Activated effector memory CD4-positive, alpha-beta T cell treated with anti-CD3 and anti-CD28 coated beads, Interleukin-2, amount 50 U/mL, for 16 hours (primary cell): ENCODE data around the gene BTN2A1.
"Not testable (repeated sequence)": the region's sequence is repeated elsewhere in the genome, so short reads cannot be mapped to it uniquely, and the experiment has no call there.

ENCODE experiments used
- DNase-seq: peaks from one replicate; pipeline ENCODE4 v3.0.0-alpha.2; 2020

Gene BTN2A1

DNA sequence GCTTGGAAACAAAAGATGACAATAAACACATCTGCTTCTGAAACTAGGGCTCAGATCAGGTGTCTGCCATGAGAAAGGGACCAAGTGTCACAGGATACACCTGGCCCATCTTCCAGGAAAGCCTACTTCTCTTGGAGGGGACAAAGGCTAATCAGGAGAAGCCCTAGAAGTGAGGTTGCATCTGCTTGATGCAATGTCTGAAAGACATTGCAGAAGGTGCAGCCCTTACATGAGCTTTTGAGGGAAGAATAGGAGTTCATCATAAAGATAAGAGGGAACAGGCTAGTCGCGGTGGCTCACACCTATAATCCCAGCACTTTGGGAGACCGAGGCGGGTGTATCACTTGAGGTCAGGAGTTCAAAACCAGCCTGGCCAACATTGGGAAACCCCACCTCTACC lies 39.9 kb downstream of the BTN2A1 start:
- no peak for DNase-seq

DNA sequence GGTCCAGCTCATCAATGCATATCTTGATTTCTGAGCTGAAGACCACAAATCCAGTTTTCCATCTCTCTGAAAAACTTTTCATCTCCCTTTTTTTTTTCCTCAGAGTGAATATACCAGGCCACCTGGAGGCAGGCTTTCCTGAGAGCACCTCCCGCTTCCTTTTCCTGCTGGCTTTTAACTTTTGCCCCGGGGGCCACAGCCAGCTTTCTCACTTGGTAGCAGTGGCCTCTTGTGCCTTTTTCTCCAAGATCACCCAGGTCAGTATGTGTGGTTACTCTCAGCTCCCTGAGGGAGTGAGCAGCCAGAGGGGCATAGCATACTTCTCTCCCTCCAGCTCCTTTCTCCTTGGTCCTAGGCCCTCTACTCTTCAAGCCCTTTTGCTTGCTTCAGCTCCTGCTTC lies 42.3 kb downstream of the BTN2A1 start, which contains the start of gene BTN1A1:
TSS of gene BTN1A1 (plus strand) at position 202 of the 400 bp plus-strand sequence. CDS start 984 bp downstream, outside the sequence.
- DNase-seq = no peak

DNA sequence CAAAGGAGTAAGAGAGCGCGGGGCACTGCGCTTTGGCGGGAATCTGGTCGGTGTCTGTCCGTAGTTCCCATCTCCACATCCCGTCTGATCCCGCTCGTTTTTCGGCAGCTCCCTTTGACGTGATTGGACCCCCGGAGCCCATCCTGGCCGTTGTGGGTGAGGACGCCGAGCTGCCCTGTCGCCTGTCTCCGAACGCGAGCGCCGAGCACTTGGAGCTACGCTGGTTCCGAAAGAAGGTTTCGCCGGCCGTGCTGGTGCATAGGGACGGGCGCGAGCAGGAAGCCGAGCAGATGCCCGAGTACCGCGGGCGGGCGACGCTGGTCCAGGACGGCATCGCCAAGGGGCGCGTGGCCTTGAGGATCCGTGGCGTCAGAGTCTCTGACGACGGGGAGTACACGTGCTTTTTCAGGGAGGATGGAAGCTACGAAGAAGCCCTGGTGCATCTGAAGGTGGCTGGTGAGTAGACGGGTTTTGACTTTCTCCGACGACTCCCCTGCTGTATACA lies 43.8 kb downstream of the BTN2A1 start:
- peak; percentile 77 for DNase-seq

DNA sequence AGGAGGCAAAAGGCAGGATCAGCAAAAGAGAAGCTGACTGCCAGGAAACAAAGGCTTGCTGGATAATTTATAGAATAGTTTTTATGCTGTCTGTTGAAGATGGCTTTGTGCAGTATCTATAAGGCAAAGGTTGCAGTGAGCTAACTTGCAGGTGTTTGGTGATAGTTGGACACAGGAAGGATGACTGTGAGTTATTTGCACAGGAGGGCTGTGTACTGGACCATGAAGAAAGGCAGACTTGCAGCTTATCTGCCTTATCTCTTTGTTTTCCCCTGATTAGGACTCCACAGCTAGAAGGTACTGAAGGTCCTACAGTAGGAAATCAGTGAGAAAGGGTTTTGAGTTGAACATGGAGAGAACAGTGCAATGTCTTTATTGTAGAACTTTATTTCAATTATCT lies 44.4 kb downstream of the BTN2A1 start:
- no peak for DNase-seq

DNA sequence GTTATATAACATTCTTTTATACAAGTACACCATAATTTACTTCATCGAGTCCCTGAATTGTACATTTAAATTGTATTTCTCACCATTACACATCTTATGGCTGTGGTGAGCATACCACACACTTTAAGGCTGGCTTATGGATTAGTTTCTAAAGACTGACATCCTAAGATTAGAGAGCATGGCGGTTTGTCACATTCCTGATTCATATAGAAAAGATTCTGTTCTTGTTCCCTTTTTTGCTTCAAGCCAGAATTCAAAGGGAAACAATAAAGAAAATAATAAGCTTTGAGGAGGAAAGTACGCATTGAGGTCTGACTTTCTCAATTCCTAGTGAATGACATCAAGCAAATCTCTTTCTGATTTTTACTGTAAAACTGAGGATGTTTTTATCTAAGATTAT lies 44.9 kb downstream of the BTN2A1 start:
- no peak for DNase-seq

DNA sequence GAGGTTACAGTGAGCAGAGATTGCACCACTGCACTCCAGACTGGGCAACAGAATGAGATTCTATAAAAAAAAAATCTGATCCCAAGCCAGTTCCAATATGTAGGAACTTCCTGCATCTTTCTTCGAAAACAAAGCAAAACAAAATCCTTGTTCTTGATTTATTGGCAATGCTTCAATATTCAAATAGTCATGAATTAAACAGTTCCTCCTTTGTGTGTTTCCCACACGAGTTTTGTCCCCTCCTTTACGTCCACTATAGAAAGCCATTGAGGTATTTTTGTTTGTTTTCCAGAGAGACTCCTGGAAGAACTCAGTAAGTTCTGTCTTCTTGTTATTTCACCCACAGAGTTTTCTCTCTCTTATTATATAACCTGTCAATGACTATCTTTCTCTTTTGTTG lies 49.9 kb downstream of the BTN2A1 start:
- DNase-seq = no peak

DNA sequence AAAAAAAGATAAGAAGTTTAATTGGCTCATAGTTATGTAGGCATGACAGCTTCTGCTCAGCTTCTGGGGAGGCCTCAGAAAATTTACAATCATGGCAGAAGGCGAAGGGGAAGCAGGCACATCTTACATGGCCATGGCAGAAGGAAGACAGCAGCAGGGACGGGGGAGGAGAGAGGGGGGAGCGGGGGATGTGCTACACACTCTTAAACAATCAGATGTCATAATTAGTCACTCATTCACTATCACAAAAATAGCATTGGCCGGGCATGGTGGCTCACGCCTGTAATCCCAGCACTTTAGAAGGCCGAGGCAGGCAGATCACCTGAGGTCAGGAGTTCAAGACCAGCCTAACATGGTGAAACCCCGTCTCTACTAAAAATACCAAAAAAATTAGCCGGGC lies 53.3 kb downstream of the BTN2A1 start:
- not testable (repeated sequence) for DNase-seq

DNA sequence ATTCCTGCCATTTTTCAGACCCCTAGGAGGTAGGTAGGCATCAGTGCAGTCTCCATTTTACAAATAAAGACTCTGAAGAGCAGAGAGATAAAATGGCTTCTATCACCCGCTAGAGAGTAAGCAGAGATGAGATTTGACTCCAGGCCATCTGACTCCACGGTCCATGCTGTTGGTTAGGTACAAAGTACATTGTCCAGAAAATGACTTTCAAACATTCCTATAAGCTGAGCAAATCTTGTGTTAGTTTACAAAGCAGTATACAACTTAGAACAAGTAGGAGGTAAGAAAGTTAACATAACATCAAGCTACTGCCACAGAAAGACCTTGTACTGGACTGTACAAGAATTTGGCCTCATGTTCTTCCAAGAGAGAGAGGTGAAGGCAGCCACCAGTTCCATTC lies 57.2 kb downstream of the BTN2A1 start:
- DNase-seq = no peak

DNA sequence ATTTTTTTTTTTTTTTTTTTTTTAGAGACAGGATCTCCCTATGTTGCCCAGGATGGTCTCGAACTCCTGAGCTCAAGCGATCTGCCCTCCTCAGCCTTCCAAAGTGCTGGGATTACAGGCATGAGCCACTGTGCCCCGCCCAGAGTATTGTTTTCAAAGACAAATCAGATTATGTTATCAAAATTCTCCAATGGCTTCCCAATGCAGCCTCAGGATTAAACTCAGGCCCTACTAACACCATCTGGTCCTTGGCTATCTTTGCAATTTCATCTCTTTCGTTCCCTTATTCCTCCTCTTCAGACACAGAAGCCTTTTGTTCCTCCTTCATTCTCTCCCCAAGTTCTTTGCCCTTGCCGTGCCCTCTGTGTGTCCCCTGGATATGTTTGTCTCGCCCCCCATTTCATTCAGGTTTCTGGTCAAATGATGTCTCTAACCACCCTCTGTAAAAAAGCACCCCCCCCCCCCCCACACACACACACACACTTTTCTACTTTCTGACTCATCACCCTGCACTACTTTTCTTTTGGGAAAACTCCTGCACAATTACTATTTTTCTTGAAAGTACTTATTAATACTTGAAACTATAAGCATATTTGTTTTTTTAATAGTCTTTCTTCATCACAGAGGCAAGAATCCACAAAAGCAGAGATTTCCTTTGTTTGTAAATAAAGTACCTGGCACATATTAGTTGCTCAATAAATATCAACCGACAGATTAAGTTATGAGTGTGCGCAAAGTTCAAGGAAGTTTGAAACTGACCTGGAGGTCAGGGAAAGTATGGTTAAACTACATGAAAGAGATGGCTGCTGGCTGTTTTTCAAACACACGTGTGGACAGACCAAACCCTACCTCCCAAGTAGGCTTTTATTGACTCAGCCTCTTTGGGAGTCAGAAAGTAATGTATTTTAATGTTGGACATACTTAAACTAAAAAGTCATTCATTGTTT lies 59.0 kb downstream of the BTN2A1 start:
- no peak for DNase-seq
